ENCODE data around the gene TMEM234. TPM values are rescaled to one million over a fixed set of nuclear protein-coding genes. Genes with fewer than 3 reads are reported as not detected.

The TMEM234 gene
- total and polyA plus RNA-seq, 10 of the 15 experiments (the other 5 are each of a cell fraction or from before 2014, with no cell fraction given), result 2.9 to 10.9 (median 6.4) TPM

DNA sequence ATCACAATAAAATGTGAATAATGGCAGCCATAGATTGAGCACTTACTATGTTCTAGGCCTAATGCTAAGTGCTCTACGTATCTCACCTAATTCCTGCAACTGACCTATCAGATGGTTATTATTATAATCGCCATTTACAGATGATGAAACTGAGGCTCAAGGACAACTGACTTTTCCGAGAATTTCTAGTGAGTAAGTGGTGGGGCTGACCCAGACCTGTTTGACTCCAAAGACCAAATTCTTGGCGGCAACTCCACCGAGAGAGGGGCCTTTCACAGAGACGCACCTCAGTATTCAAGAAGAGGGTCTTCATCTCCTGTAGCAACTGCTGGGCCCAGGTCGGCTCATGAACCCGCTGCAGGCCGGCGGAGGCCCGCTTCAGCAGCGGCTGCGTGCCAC lies 573 bp downstream of the TMEM234 start:
- ATAC-seq (no peak), FAIRE-seq (no peak), DNase-seq (ENCODE audit: low read depth, low spot score) (no peak)
- RAD21 ChIA-PET (ENCODE audit: unreplicated experiment), result interaction anchor here (1.0 to 2.0 kb wide), 7 partner anchors 11 to 114 kb away, joined by 3 to 10 read pairs (median 4); partner anchors contain the start of genes CCDC28B, HDAC1, KPNA6 and MARCKSL1
- in situ Hi-C loops (cut with MboI), result no loop called here
- H3K27ac ChIP-seq (ENCODE audit: control insufficient read depth, insufficient read depth), result no peak overlapping the region; the same call in 1 of the 2 replicates
- intact Hi-C loops (cut with micrococcal nuclease; ENCODE audit: unreplicated experiment), result no loop called here
- H3K4me1 ChIP-seq (ENCODE audit: control insufficient read depth, insufficient read depth, low read length), result peaks cover 12% of the 10 kb centered on the region
- no peaks in the 10 kb centered on the region for H3K27me3 ChIP-seq (replicated peaks in 1 of 2; ENCODE audit: control insufficient read depth in 2 of 2, insufficient read depth in 2 of 2, low read length in 1 of 2)
- BruUV-seq (replicated peaks), result no TSS peak
- peak overlapping the region; percentile 92 for H3K4me2 ChIP-seq (ENCODE audit: control insufficient read depth, insufficient read depth)
- CTCF ChIA-PET, result interaction anchor here (0.8 to 6.0 kb wide), 7 partner anchors 14 to 192 kb away, joined by 3 to 46 read pairs (median 5); partner anchors contain the start of genes FAM167B and HDAC1
- no peaks in the 10 kb centered on the region for H4K20me1 ChIP-seq (ENCODE audit: control insufficient read depth, insufficient read depth)
- peaks cover 2 to 16% of the 10 kb centered on the region in 2 experiments for H3K36me3 ChIP-seq (ENCODE audit: control insufficient read depth in 2 of 2, insufficient read depth in 2 of 2, low read length in 1 of 2)
- POLR2A ChIA-PET, result interaction anchor here (1.0 to 1.3 kb wide), 3 partner anchors 19 to 114 kb away, joined by 3 to 4 read pairs (median 4); partner anchors contain the start of gene KPNA6
- TF ChIP-seq IRF4 (IDR thresholded peaks at IDR 0.05; ENCODE audit: low read depth, low read length), result no peak
- TF ChIP-seq, protein P1, sequence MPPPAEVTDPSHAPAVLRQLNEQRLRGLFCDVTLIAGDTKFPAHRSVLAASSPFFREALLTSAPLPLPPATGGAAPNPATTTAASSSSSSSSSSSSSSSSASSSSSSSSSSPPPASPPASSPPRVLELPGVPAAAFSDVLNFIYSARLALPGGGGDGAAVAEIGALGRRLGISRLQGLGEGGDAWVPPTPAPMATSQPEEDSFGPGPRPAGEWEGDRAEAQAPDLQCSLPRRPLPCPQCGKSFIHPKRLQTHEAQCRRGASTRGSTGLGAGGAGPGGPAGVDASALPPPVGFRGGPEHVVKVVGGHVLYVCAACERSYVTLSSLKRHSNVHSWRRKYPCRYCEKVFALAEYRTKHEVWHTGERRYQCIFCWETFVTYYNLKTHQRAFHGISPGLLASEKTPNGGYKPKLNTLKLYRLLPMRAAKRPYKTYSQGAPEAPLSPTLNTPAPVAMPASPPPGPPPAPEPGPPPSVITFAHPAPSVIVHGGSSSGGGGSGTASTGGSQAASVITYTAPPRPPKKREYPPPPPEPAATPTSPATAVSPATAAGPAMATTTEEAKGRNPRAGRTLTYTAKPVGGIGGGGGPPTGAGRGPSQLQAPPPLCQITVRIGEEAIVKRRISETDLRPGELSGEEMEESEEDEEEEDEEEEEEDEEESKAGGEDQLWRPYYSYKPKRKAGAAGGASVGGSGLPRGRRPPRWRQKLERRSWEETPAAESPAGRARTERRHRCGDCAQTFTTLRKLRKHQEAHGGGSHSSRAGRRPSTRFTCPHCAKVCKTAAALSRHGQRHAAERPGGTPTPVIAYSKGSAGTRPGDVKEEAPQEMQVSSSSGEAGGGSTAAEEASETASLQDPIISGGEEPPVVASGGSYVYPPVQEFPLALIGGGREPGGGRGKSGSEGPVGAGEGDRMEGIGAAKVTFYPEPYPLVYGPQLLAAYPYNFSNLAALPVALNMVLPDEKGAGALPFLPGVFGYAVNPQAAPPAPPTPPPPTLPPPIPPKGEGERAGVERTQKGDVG (CRISPR knock-in tag; IDR thresholded peaks at IDR 0.05), result no peak
- TF ChIP-seq POLR2AphosphoS2 (IDR thresholded peaks at IDR 0.05; ENCODE audit: low read depth, low read length), result no peak
- TF ChIP-seq PAX5 (IDR thresholded peaks at IDR 0.05; ENCODE audit: borderline replicate concordance, low read depth, low read length), result 0 out of 2 replicates have a peak, but pooled peaks have one; percentile 1
- no peak for TF ChIP-seq TAF1 (IDR thresholded peaks at IDR 0.05; ENCODE audit: borderline replicate concordance, low read depth, low read length)
- peak overlapping the region; percentile 89; the same call in 1 of the 2 replicates for H2AFZ ChIP-seq (ENCODE audit: control insufficient read depth, low read depth, low read length)
- H3K9ac ChIP-seq (ENCODE audit: control insufficient read depth, insufficient read depth, low read length), result peak overlapping the region; percentile 99
- H3K79me2 ChIP-seq (ENCODE audit: control insufficient read depth, insufficient read depth, low read length), result peaks cover 29% of the 10 kb centered on the region
- peak overlapping the region; percentile 89 for H3K4me3 ChIP-seq
- under 1% methylated on average over 13 of the region's 13 CpGs for WGBS (ENCODE audit: insufficient coverage, insufficient replicate concordance, low lambda C conversion rate, missing lambda C conversion rate)
- SMC1A ChIA-PET (ENCODE audit: uncharacterized antibody, unreplicated experiment), result interaction anchor here (1.0 to 2.0 kb wide), 5 partner anchors 20 to 95 kb away, joined by 3 to 11 read pairs (median 3); no protein-coding TSS in a partner anchor
- no peaks in the 10 kb centered on the region for H3K9me3 ChIP-seq (replicated peaks; ENCODE audit: control insufficient read depth, insufficient read depth, low read length)

Measured in GM12878 (cell line).